Activated CD4-positive, alpha-beta memory T cell treated with anti-CD3 and anti-CD28 coated beads, Interleukin-2, amount 10 ng/mL, durations not matched to agents 7 days and 5 days (primary cell): ENCODE data around the gene GGT1. TPM values are rescaled to one million over a fixed set of nuclear protein-coding genes. Genes with fewer than 3 reads are reported as not detected.

Experiments
- CTCF ChIA-PET: fragments of 350-600 bp; sonication (Branson Sonifier 250); formaldehyde crosslinking; loops from one replicate; lab custom pipeline; 2021; ENCODE audit warnings: antibody characterized with exemption, inconsistent platforms; lab: Charles Lee
- POLR2A ChIA-PET: fragments of 350-600 bp; sonication (Branson Sonifier 250); formaldehyde crosslinking; loops from one replicate; lab custom pipeline; 2021; ENCODE audit warnings: antibody characterized with exemption; lab: Charles Lee
- DNase-seq: peaks from one replicate; pipeline ENCODE4 v3.0.0-alpha.2; 2020
- H3K27ac Mint-ChIP-seq: one replicate; pipeline ENCODE4 v1.8.0; 2021; ENCODE audit warnings: mild to moderate bottlenecking, mixed read lengths
- H3K27me3 Mint-ChIP-seq: one replicate; pipeline ENCODE4 v1.8.0; 2021; ENCODE audit warnings: mixed read lengths
- H3K36me3 Mint-ChIP-seq: one replicate; pipeline ENCODE4 v1.8.0; 2021; ENCODE audit warnings: low read depth, mixed read lengths
- H3K4me1 Mint-ChIP-seq: one replicate; pipeline ENCODE4 v1.8.0; 2021; ENCODE audit warnings: mixed read lengths
- H3K4me3 Mint-ChIP-seq: one replicate; pipeline ENCODE4 v1.8.0; 2021; ENCODE audit warnings: mild to moderate bottlenecking, mixed read lengths
- H3K9me3 Mint-ChIP-seq: one replicate; pipeline ENCODE4 v1.8.0; 2021; ENCODE audit warnings: mixed read lengths
- total RNA-seq, 2 experiments: library from RNA; stranded (reverse); gene quantifications; one replicate each; pipeline ENCODE4 v1.2.3, GENCODE V29; 2021

The GGT1 gene
- total RNA-seq, 2 experiments from 2014 or later: 64.6 to 68.4 TPM

DNA sequence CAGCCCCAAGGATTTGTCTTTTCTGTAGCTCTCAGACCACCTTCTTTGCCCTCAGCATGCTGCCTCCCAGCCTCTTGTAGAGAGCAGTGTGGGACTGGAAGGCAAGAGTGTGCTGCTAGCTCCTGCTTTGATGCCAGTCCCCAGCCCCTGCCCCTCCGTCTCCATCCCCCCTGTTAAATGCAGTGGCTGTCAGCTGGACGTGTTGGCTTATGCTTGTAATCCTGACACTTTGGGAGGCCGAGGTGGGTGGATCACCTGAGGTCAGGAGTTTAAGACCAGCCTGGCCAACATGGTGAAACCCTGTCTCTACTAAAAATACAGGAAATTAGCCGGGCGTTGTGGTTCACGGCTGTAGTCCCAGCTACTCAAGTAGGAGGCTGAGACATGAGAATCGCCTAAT is 31.7 kb upstream of the GGT1 start:
- H3K36me3 Mint-ChIP-seq: peaks cover 67% of the 10 kb centered on the region
- no peak overlapping the region for H3K4me3 Mint-ChIP-seq
- H3K9me3 Mint-ChIP-seq: no peaks in the 10 kb centered on the region
- no peak overlapping the region for H3K27ac Mint-ChIP-seq
- peaks cover 2% of the 10 kb centered on the region for H3K4me1 Mint-ChIP-seq
- H3K27me3 Mint-ChIP-seq: no peaks in the 10 kb centered on the region
- no peak for DNase-seq
- ChIA-PET POLR2A (interaction anchor here (2.2 to 2.7 kb wide), 2 partner anchors 13 to 16 kb away, joined by 6 to 15 read pairs; partner anchors contain the start of genes GUCD1 and SNRPD3), CTCF (no interaction called here)

DNA sequence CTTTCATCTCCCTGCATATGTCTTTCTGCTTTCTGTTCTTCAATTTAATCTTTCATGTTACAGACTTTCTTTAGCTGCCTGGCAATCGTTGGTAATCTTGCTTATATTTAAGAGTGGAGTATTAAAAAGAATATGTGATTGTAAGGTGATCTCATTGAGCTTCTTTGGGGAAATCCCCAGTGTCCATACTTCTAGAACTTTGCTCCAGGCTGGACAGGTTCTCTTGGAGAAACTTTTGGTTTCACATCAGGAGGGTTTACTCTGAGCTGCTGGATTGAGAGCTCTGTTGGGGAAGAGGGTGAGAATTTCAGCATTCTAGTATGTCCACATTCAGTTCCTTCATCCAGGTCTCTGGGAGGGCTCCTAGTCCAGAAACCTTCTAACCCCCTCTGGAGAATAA is 26.2 kb upstream of the GGT1 start:
- POLR2A ChIA-PET: interaction anchor here (0.8 kb wide), 1 partner anchor 28 kb away, joined by 3 read pairs; no protein-coding TSS in a partner anchor
- Mint-ChIP-seq H3K27me3 (no peaks in the 10 kb centered on the region), H3K36me3 (peaks cover 40% of the 10 kb centered on the region), H3K4me3 (no peak overlapping the region), H3K4me1 (no peaks in the 10 kb centered on the region), H3K27ac (no peak overlapping the region), H3K9me3 (no peaks in the 10 kb centered on the region)
- CTCF ChIA-PET: no interaction called here
- no peak for DNase-seq

DNA sequence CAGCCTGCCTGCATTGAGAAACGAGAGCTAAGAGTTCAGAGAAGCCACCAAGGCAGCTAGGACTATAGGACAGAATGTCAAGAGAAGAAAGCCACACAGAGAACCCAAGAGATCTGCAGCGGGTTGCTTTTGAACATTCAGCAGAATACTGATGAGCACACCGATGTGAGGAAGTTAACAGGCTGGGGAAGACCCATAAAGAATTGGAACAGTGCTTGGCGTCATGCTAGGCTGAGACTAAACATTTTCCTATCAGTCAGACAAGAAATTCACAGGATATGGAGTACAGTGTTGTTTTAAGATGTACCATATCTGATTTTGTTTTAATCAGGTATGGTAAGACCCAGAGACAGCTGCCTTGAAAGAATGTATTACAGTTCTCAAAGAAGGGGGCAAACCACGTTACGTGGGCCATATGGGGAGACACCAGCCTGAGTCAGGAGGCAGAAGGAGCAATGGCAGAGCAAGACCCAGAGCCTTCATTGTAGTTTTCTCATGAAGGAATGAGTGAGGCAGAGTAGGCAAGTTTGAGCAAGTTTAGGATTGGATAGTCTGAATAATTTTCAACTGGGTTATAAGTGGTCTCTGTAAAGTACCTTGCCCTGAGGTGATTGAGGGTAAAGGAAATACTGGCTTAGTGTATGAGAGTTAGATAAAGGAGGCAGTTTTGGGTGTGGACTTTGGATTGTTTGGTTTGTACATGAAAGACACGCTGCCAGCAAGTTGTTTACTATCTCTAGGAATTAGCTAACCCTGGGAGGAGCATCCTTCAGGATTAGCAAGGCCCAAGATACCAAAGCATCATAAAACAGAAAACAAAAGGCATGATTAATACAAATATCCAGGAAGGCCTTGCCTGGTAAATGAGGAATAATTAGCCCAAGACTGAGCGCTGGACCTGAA is 24.4 kb upstream of the GGT1 start:
- POLR2A ChIA-PET: no interaction called here
- H3K27me3 Mint-ChIP-seq: no peaks in the 10 kb centered on the region
- peaks cover 26% of the 10 kb centered on the region for H3K36me3 Mint-ChIP-seq
- H3K9me3 Mint-ChIP-seq: no peaks in the 10 kb centered on the region
- H3K4me3 Mint-ChIP-seq: no peak overlapping the region
- H3K4me1 Mint-ChIP-seq: no peaks in the 10 kb centered on the region
- CTCF ChIA-PET: no interaction called here
- H3K27ac Mint-ChIP-seq: no peak overlapping the region
- no peak for DNase-seq

DNA sequence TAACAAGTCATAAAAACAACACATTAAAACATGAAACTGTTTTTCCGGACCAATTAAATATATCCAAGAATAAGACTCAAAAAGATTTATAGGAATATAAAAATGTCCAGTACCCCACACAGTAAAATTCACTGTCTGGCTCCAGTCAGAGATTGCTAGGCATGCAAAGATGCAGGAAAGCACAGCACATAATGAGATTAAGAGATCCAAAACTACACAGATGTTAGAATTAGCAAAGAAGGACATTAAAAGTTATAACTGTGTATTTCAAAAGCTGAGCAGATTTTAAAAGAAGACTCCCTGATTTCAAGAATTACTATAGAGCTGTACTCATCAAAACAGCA is 23.8 kb upstream of the GGT1 start:
- H3K27me3 Mint-ChIP-seq: no peaks in the 10 kb centered on the region
- DNase-seq: no peak
- ChIA-PET POLR2A (no interaction called here), CTCF (no interaction called here)
- no peak overlapping the region for H3K4me3 Mint-ChIP-seq
- H3K4me1 Mint-ChIP-seq: no peaks in the 10 kb centered on the region
- H3K36me3 Mint-ChIP-seq: peaks cover 23% of the 10 kb centered on the region
- no peaks in the 10 kb centered on the region for H3K9me3 Mint-ChIP-seq
- H3K27ac Mint-ChIP-seq: no peak overlapping the region

- no peaks in the 10 kb centered on the region for H3K27me3 Mint-ChIP-seq
- ChIA-PET CTCF (no interaction called here), POLR2A (no interaction called here)
- H3K27ac Mint-ChIP-seq: no peak overlapping the region
- peaks cover 13% of the 10 kb centered on the region for H3K36me3 Mint-ChIP-seq
- H3K9me3 Mint-ChIP-seq: no peaks in the 10 kb centered on the region
- H3K4me1 Mint-ChIP-seq: no peaks in the 10 kb centered on the region
- H3K4me3 Mint-ChIP-seq: no peak overlapping the region
- DNase-seq: no peak
Measured at GRCh38 chr22:24580276-24580675, 22.7 kb upstream of the GGT1 start.

DNA sequence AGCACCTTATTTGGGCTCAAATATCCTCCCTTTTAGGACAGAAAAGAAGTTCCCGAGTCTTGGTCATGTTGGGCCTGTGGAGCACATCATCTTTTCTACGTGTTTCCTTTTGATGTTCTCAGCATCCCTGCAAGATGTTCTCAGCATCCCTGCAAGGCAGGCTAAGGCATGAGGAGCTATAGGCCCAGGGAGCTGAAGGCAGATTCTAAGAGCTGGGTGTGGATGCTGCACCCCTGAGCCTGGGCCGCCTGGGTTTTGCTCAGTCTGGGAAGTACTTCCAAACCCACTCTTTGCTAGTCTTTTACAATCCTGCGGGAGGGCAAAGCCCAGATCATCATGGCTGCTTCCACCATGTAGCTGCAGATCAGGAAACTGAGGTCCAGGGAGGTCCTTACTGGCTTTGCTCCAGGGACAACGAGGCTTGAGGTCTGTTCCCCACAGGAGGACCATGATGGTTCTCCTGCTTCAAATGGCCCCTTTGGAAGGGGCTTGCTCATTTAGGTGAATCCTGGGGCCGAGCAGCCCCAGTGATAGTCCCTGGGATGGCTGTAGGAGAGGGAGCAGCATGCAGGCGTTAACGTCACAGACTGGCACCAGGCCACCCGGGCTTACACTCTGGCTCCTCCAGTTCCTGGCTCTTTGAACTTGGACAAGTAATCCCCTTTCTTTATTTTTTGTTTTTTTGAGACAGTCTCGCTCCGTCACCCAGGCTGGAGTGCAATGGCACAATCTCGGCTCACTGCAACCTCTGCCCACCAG is 20.8 kb upstream of the GGT1 start:
- peaks cover 7% of the 10 kb centered on the region for H3K36me3 Mint-ChIP-seq
- H3K9me3 Mint-ChIP-seq: no peaks in the 10 kb centered on the region
- H3K4me1 Mint-ChIP-seq: no peaks in the 10 kb centered on the region
- ChIA-PET POLR2A (no interaction called here), CTCF (no interaction called here)
- H3K27me3 Mint-ChIP-seq: no peaks in the 10 kb centered on the region
- DNase-seq: no peak
- no peak overlapping the region for H3K4me3 Mint-ChIP-seq
- H3K27ac Mint-ChIP-seq: no peak overlapping the region

- Mint-ChIP-seq H3K27me3 (no peaks in the 10 kb centered on the region), H3K36me3 (peaks cover 1% of the 10 kb centered on the region), H3K9me3 (no peaks in the 10 kb centered on the region), H3K27ac (no peak overlapping the region), H3K4me3 (no peak overlapping the region), H3K4me1 (no peaks in the 10 kb centered on the region)
- CTCF ChIA-PET: interaction anchor here (0.6 kb wide), 2 partner anchors 15 to 28 kb away, joined by 3 read pairs; no protein-coding TSS in a partner anchor
- POLR2A ChIA-PET: interaction anchor here (0.9 to 1.9 kb wide), 2 partner anchors 11 to 29 kb away, joined by 4 to 6 read pairs; no protein-coding TSS in a partner anchor
- no peak for DNase-seq
Measured at GRCh38 chr22:24583221-24584165, 19.5 kb upstream of the GGT1 start.

- Mint-ChIP-seq H3K27me3 (no peaks in the 10 kb centered on the region), H3K9me3 (no peaks in the 10 kb centered on the region), H3K27ac (no peak overlapping the region), H3K4me1 (no peaks in the 10 kb centered on the region), H3K4me3 (no peak overlapping the region), H3K36me3 (no peaks in the 10 kb centered on the region)
- CTCF ChIA-PET: interaction anchor here (0.6 kb wide), 2 partner anchors 14 to 29 kb away, joined by 3 read pairs; no protein-coding TSS in a partner anchor
- POLR2A ChIA-PET: interaction anchor here (0.9 to 1.9 kb wide), 2 partner anchors 12 to 30 kb away, joined by 4 to 6 read pairs; no protein-coding TSS in a partner anchor
- no peak for DNase-seq
Measured at GRCh38 chr22:24584166-24584790, 18.7 kb upstream of the GGT1 start.

GRCh38 chr22:24584871-24585411 is 18.1 kb upstream of the GGT1 start:
- POLR2A ChIA-PET: interaction anchor here (1.9 kb wide), 1 partner anchor 12 kb away, joined by 6 read pairs; no protein-coding TSS in a partner anchor
- H3K4me3 Mint-ChIP-seq: no peak overlapping the region
- H3K27ac Mint-ChIP-seq: no peak overlapping the region
- H3K4me1 Mint-ChIP-seq: no peaks in the 10 kb centered on the region
- DNase-seq: no peak
- H3K36me3 Mint-ChIP-seq: no peaks in the 10 kb centered on the region
- H3K9me3 Mint-ChIP-seq: no peaks in the 10 kb centered on the region
- CTCF ChIA-PET: interaction anchor here (0.5 kb wide), 1 partner anchor 57 kb away, joined by 5 read pairs; no protein-coding TSS in a partner anchor
- no peaks in the 10 kb centered on the region for H3K27me3 Mint-ChIP-seq

DNA sequence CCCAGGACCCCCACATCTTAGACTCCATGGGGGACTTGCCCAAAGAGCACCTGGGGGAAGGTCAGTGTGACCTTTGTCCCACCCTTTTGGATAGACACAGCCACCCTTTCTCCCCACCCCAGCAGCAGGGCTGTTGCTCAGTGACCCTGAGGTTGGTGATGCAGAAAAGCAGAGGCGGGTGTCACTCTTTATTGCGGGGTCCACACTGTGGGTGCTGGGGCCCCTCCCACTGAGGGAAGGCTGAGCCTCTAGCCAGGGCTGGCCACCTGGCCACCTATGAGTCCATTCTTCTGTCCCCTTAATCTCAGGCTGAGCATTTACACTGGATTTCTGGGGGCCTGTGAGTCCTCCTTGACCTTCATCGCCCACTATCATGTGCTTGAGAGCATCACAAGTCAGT is 17.5 kb upstream of the GGT1 start:
- Mint-ChIP-seq H3K27me3 (no peaks in the 10 kb centered on the region), H3K9me3 (no peaks in the 10 kb centered on the region), H3K4me1 (no peaks in the 10 kb centered on the region), H3K27ac (no peak overlapping the region), H3K4me3 (no peak overlapping the region), H3K36me3 (no peaks in the 10 kb centered on the region)
- POLR2A ChIA-PET: no interaction called here
- CTCF ChIA-PET: no interaction called here
- no peak for DNase-seq

DNA sequence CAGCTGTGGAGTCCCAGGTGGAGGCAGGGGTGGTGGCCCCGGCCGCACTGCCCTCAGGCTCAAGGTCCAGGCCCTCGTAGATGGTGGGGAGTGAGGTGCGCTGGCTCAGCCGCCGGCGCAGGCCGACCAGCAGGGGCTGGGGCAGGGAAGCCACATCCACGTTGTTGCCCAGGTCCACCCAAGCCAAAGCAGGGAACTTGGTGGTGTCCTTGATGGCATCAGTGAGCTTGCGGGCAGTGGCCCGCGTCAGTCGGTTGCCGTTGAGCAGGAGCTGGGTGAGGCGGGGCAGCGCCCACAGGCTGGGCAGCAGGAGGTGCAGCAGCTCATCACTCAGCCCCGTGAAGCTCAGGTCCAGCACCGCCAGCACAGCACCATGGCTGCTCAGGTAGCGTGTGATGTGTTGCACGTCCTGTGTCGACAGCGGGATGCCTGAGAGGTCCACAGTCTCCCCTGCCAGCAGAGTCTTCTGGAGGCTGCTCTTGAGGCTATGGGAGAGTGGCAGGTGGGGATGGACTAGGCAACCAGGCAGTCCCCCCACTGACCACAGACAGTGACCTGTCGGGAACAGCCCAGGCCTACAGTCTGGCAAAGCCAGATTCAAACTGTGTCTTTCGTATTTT is 17.0 kb upstream of the GGT1 start:
- Mint-ChIP-seq H3K27ac (no peak overlapping the region), H3K4me1 (no peaks in the 10 kb centered on the region), H3K9me3 (no peaks in the 10 kb centered on the region), H3K4me3 (no peak overlapping the region), H3K36me3 (no peaks in the 10 kb centered on the region), H3K27me3 (no peaks in the 10 kb centered on the region)
- POLR2A ChIA-PET: no interaction called here
- no peak for DNase-seq
- CTCF ChIA-PET: no interaction called here
